GM19397 (cell line): ENCODE data around the gene RTCB.
"Not testable (repeated sequence)": the region's sequence is repeated elsewhere in the genome, so short reads cannot be mapped to it uniquely, and the experiment has no call there.

ENCODE experiments used
- ATAC-seq: cut with Tn5 transposase; IDR thresholded peaks from one replicate; pipeline ENCODE4 v1.9.1; 2021; ENCODE audit warnings: mild to moderate bottlenecking, moderate library complexity; ENCODE audit not compliant: unreplicated experiment

Gene RTCB

DNA sequence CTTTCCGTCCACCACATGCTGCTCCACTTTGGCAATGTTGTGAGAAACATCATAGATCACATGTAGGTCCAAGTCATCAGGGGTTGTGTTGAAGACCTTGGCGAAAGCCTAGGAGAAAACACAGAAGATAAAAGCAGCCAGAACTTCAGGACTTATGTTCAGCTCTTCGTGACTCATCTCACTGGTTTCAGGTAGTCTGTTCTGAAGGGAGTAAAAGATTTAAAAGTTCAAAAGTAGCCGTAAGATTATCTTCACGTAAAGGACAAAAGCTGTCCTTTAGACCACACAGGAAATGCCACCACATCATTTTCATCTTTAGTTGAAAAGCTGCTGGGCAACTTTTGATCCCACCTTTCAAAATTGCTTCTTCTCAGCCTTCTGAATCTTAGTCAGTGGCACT lies 16.9 kb downstream of the RTCB start:
- no peak for ATAC-seq

DNA sequence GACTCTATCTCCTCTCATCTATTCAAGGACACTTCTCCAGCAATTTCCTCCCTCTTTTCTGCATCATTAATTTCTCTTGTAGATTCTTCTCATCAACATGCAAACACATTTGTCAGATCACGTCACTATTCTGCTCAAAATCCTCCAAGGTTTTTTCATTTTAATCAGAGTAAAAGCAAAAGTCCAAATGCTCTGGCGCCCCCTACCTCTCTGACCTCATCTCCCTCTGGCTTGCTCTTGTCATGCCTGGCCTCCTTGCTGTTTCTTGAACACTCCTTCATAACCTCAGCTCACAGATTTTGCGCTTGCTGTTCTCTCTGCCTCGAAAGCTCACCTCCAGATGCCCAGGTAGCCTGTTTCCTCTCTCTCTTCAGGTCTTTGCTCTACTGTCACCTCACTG lies 22.4 kb downstream of the RTCB start:
- ATAC-seq, result no peak

DNA sequence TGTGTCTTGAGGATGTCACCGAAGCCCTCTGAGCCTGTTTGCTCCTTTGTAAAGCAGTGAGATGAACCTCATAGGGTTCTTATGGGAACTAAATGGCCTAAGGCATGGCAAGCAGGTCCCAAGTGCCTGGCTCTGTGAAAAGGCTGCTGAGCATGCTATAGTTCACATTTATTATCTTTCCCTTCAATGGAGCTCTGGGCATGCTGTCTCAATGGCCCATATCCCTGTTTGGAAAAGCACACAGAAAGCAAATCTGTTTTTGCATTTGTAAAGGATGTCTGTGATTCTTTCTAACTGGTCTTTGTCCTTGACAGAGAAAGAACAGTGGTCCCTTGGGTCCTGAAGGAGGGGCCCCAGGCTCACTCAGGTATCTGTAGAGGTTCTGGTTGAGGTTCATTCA lies 26.4 kb downstream of the RTCB start:
- ATAC-seq, result no peak

DNA sequence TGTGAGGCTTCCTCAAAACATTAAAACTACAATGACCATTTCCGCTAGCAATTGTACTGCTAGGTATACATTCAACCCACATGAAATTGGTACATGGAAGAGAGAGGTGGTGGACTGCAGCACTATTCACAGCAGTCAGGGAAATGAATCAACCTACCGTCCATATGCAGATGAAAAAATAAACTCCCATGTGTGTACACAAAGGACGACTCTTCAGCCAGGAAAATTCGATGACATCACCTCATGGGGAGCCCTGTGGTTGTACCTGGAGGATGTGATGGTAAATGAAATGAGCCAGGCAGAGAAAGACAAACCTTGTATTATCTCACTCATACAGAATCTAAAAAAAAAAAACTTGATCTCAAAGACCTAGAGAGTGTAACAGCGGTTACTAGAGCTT lies 31.1 kb downstream of the RTCB start:
- no peak for ATAC-seq

DNA sequence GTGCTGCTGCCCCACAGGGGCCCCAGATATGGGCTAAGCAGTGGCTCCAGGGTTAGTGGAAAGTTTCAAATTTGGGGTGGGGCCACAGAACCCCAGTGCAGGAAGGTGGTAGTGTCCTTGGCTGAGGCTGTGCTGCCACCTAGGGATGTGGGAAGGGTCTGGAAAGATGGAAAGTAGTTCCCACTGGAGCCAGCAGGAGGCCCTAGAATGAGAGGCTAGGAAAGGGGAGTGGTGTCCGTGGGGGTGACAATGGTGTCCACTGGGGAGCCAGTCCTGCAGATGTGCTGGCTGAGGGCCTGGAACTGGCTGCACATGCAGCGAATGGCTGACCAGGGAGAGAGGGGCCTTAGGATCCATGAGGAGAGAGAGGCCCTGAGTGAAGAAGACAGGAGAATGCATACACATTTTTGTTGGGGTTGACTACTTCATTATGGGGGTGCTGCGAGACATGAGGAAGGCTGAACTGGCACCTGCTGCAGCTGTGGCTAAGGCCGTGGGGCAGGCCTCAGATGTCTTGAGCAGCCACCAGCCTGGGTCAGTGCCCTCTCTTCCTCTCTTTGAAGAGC lies 33.3 kb downstream of the RTCB start:
- ATAC-seq, result no peak

DNA sequence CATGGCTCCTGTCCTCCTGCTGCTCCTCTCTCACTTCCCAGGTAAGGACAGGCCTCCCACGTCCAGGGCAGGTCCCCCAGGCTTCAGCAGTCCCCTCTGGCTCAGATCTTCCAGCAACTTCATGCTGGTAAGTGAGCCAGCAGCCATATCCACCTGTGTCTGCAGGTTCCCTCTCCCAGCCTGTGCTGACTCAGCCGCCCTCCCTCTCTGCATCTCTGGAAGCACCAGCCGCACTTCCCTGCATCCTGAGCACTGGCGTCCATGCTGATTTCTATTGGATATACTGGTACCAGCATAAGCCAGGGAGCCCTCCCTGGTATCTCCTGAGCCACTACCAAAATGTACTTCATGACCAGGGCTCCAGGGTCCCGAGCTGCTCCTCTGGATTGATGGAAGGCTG lies 35.4 kb downstream of the RTCB start:
- ATAC-seq, result no peak

DNA sequence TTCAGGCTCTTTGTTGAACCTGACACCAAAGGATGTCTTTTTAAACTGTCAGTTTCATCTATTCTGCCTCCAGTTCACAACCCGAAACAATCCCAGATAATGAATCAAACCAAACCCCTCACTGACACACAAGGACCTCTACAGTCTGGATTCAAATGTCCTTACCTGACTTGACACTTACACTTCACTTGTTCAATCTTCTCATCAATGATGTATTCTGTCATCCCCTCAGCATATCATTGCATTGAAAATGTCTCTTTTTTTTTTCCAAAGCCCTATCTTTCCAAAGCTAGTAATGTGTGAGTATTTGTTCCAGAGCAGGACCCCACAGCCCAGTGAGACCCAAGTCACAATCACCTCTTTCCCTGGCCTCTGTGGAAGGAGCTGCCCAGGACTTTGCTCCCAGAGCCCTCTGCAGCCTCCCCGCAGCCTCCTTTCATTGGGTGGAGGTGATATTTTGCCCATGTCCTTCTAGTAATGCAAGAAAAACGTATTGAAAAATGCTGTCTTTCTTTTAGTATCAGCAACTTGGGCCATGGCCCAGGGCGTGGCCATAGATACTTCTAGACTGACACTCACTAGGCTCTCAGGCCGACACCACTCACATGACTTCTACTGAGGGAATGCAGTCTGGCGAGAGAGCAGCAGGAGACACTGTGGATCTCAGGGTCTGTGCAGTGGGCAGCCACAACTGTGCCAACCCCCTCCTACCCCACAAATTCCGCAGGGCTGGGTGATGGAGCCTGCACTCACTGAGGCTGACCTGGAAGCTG lies 36.2 kb downstream of the RTCB start:
- ATAC-seq, result no peak

DNA sequence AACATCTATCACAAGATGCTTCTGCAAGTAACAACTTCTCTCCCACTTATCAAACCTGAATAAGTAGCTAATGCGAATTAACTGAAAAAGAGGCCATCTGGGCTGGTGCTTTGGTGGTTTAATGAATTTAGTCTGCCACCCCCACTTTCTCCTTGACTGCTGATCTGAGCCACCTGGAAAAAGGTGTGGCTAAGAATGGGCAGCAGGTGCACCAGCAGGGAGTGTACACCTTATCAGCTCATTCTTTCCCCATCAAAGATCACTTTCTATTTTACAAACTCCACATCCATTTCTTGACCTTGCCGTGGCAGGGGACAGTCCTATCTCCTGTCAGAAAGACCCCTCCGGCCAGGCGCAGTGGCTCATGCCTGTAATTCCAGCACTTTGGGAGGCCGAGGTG lies 47.8 kb downstream of the RTCB start:
- no peak for ATAC-seq

DNA sequence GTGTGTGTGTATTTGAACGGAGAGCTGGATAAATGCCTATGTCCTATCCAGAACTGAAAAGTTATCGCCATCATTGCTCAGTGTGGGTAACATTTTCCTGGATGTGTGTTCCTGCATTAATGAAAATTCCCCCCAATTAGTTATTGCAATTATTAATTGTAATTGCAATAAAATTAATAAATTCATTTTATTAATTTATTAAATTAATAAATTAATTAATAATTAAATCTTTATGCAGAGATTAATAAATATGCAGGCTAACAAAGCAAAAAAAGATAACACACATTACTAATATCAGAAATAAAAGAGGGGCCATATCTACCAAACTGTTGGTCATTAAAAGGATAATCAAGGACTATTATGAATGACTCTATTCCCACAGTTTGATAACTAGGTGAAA lies 50.8 kb downstream of the RTCB start:
- no peak for ATAC-seq

DNA sequence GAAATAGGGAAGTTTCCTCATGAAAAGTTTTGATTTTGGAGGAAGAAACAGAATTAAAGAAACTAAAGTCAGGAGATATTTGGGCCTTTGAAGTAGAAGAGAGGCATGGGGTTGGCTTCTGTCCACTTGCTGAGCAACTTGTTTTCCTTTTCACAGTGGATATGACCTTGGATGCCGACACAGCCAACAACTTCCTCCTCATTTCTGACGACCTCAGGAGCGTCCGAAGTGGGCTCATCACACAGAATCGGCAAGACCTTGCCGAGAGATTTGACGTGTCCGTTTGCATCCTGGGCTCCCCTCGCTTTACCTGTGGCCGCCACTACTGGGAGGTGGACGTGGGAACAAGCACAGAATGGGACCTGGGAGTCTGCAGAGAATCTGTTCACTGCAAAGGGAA lies 52.0 kb downstream of the RTCB start:
- ATAC-seq, result not testable (repeated sequence)

DNA sequence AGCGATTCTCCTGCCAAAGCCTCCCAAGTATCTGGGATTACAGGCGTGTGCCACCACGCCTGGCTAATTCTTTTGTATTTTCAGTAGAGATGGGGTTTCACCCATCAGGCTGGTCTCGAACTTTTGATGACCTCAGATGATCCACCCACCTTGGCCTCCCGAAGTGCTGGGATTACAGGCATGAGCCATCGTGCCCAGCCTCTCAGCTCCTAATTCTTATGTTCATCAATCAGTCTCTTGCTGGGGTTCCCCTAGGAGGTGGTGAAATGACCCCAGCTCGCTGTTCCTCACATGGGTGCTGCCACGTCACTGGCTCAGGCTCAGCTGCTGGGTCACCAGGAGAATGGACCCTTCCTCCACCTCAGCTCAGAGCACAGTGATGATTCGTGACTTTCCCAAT lies 54.5 kb downstream of the RTCB start, which contains the start of gene RFPL3:
Gene RFPL3, plus strand, starts transcription at position 301 of the 400 bp plus-strand sequence. CDS start 205 bp downstream, outside the sequence.
- ATAC-seq, result not testable (repeated sequence)

DNA sequence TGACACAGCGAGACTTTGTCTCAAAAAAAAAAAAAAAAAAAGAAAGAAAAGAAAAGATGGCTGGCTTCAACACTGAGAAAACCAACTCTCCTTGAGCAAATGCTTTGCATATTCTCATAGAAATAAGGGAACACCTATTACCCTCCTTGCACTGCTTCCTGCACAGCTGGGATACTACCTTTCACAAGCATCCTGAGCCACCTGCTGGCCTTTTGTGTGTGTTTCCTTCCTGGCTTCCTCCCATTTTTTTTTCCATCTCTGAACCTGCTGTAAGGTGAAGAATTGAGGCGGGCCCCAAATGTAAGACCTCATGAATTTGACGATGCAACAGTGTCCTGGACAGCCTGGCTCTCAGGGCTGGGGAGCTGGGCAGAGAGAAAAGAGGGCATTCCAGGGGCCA lies 56.3 kb downstream of the RTCB start:
- ATAC-seq, result no peak

DNA sequence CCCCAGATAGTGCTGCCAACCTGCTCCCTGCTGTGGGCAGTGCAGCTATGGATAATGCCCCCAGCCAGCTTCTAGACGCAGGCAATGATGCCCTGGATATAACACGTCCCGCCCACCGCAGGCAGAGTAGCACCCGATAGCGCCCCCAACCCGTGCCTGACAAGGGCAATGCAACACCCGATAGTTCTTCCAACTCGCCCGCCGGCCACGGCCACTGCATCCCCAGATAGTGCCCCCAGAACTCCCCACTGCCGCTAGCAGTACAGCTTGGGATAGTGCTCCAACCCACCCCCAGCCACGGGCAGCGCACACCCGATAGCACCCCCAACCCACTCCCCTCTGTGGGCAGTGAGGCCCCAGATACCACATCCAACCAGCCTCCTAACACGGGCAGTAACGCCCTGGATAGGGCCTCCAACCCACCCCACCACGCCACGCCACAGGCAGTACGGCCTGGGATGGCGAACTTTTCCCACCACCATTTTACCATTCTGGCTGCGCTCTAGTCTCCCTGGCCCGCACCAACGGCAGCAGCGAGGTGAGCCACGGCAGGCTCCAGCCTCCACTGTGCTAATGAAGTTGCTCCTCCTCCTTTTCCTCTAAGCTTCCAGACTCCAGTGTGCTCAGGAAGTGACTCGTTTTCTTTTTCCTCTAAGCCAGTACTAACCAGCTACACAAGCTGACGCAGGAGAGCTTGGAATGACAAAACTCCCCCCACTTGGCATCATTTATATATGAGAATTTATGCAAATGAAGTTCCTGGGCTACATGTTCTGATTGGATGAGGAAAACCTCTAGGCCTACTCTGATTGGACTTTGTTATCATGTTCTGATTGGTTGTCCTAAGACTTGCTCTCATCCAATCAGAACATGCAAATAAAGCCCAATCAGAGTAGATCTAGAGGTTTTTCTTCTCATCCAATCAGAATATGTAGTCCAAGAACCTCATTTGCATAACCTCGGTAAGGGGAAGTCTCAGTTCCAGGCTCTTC lies 57.4 kb downstream of the RTCB start:
- ATAC-seq, result no peak

DNA sequence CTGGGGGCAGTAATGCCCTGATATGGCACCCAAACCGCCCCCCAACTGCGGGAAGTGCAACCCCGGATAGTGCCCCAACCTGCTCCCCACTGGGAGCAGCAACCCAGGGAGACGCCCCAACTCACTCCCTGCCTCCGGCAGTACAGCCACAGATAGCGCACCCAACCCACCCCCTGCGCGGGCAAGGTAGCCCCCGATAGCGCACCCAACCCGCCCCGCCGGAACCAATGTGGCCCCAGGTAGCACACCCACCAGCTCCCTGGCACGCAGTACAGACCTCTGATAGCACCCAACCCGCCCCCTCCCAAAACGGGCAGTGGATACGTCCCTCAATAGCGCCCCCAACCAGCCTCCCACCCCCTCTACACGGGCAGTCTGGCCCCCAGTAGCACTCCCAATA lies 58.2 kb downstream of the RTCB start:
- no peak for ATAC-seq

DNA sequence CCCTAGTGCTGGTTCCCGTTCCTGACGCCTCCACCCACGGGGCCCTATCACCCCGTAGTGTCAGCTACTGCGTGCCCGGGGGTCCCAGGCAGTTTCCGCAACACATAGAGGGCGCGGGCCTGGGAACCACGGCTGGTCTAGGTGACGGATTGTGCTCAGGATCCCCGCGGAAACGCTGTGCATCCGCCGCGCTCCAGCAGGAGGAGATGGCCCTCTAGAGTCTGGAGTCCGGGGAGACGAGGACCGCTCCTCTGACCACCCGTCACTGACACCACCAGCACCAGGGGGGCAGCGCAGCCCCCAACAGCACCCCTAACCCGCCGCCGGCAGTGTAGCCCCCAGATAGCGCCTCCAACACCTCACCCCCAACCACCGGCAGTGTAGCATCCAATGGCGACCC lies 58.8 kb downstream of the RTCB start:
- no peak for ATAC-seq

DNA sequence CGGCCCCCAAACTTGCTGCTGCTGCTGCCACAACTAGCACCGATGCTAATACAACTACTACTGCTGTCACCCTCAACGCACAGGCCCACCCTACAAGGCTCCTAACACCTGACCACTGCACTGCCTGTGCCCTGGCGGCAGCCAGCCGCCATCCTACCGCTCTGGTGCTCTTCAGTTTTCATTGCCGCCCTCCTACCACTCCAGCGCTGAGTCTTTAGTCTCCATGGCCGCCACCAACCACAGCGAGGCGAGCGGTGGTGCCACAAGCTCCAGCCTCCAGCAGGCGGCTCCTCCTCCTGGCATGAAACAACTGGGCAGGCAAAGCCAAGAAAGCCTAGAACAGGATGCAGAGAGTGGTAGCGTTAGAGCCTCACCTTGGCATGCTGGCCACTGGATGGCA lies 59.4 kb downstream of the RTCB start:
- no peak for ATAC-seq

DNA sequence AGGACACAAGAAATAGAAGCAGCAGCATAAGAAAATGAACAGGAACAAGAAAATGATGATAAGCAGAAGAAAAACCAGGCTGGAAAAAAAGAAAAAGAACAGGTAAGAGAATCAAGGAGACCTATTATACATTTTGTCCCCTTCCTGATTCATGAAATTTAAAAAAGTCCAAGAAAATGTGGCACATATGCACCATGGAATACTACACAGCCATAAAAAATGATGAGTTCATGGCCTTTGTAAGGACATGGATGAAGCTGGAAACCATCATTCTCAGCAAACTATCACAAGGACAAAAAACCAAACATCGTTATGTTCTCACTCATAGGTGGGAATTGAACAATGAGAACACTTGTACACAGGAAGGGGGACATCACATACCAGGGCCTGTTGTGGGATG lies 60.2 kb downstream of the RTCB start:
- not testable (repeated sequence) for ATAC-seq

DNA sequence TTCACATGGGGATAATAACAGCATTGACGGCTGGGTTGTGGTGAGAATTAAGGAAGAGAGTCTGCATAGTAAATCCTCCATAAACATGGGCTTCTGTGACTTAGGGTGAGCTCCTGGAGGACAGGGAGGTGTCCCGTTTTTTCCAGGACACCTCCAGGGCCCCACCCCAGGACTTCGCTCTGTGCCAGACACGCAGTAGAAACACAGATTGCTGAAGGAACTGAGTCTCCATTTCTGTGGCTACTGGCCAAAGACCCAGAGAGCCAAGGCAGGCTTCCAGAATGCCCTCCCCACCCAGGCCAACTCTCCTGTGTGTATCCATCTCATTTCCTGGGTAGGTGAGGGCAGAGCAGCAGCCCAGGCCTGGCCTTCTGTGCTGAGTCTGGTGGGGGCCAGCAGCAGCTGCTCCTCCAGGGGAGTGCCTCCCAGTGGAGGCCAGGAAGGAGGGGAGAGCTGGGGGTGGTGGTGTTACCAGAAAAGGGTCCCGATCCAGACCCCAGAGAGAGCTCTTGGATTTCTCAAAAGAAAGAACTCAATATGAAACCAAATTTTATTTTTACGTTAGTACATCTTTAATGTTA lies 63.9 kb downstream of the RTCB start:
- ATAC-seq, result no peak

DNA sequence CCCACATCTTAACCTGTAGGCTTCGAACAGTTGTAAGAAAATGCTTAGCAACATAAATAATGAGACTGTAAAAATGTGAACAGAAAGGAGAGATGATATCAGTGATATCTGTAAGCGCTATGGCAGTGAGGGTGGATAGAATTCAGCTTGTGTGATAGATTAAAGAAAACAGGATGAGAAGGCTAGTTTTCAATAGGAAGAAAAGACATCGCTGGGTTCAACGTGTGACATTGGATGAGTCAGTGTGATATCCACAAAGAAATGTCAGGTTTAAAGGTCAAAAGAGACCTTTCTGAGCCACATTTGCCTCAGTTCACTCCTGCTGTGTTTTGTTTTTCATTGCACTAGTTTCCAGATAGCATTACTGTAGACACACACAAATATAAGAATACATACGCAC lies 68.1 kb downstream of the RTCB start:
- ATAC-seq, result no peak

DNA sequence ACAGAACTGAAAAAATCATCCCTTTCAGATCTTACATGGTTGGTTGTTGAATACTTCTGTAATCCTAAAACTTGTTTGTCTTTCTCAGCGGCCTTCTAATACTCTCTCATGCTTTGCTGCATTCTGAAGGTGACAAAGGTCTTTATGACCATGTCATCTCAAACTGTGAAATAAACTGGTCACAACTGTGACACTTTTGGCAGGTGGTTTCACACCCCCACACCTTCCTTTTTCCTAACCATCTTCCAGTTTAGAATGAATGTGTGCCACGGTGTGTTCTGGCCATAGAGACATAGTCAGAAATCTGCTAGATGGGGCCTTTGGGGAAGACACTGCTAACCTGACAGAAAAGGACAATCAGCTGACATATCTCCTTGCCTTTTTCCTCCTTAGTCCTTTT lies 69.1 kb downstream of the RTCB start:
- ATAC-seq, result no peak

DNA sequence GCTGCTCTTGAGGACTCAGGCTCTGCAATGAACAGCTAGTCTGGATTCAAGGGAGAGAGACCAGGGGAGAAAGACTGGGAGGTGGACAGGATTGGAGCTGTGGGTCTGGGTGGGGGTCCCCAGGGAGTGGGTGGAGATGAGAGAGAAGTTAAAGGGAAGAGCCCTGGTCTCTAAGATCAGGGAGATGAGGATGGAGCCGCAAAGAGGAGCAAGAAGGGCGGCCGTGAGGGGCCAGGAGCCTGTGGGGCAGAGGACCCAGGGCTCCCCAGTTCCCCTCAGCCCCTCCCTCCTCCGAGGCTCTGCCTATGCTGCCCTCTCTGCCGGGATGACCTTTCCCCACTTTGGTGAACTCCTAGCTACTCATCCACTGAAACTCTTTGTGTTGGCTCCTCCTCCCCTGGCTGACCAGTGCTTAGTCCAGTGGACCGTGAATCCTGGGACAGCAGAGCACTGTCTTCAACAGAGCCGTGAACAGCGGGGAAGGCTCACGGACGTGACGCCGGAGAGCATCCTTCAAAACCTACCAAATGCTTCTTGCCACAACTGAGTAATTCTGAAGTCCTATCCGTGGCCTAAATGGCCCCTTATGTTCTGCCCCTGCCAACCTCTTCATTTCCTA lies 70.8 kb downstream of the RTCB start:
- no peak for ATAC-seq
